ENCODE results near the gene ZDHHC8. TPM values are rescaled to one million over a fixed set of nuclear protein-coding genes. Genes with fewer than 3 reads are reported as not detected.

ZDHHC8 gene
- total and polyA plus RNA-seq, 9 donors = 5.1 to 77.4 (median 58.9) TPM

DNA sequence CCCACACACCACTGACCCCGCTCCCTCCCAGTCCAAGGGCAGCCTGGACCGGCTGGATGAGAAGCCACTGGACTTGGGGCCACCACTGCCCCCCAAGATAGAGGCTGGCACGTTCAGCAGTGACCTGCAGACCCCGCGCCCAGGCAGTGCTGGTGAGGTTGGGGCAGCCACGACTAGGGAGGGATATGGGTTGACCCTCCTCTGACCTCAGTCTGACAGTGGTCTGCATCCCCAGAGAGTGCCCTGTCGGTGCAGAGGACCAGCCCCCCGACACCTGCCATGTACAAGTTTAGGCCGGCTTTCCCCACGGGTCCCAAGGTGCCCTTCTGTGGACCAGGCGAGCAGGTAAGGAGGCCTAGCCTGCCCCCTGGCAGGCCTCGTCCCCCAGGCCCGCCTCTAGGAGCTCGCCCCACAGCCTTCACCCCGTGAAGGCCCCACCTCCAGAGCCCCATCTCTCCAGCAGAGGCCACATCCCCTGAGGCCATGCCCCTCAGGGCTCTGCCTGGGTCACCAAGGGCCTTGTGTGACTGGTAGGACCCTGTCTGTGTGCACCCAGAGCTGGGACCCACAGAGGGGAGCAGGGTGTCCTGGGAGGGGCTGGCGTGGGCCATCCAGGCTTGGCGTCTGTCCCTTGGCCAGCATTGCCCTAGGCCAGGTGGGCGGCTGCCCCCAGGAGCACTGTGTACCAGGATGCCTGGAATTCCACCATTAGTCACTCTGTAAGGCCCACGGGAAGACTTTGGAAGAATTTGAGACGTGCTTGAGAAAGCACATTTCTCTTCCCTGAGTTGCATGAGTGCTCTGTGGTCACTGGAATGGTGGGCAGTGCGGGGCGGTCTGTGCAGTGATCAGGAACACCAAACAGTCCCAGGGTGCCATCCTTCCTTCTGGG, 9.8 kb downstream of the ZDHHC8 start:
- peaks cover 8% of the 10 kb centered on the region for H3K4me1 ChIP-seq (ENCODE audit: insufficient read depth)
- H3K9me3 ChIP-seq = no peaks in the 10 kb centered on the region
- TF ChIP-seq, protein P1, sequence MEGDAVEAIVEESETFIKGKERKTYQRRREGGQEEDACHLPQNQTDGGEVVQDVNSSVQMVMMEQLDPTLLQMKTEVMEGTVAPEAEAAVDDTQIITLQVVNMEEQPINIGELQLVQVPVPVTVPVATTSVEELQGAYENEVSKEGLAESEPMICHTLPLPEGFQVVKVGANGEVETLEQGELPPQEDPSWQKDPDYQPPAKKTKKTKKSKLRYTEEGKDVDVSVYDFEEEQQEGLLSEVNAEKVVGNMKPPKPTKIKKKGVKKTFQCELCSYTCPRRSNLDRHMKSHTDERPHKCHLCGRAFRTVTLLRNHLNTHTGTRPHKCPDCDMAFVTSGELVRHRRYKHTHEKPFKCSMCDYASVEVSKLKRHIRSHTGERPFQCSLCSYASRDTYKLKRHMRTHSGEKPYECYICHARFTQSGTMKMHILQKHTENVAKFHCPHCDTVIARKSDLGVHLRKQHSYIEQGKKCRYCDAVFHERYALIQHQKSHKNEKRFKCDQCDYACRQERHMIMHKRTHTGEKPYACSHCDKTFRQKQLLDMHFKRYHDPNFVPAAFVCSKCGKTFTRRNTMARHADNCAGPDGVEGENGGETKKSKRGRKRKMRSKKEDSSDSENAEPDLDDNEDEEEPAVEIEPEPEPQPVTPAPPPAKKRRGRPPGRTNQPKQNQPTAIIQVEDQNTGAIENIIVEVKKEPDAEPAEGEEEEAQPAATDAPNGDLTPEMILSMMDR (IDR thresholded peaks at IDR 0.05) = no peak
- TF ChIP-seq POLR2A (IDR thresholded peaks at IDR 0.05) (no peak), EP300 (IDR thresholded peaks at IDR 0.05) (no peak)
- no peaks in the 10 kb centered on the region for H3K27me3 ChIP-seq
- DNase-seq = no peak
- no peaks in the 10 kb centered on the region for H3K36me3 ChIP-seq
- H3K4me3 ChIP-seq = no peak overlapping the region
- WGBS, 3 donors = 73 to 84% (median 77%) methylated on average over 22 of the region's 22 CpGs
- intact Hi-C loops (cut with DNase I) = no loop called here
- H3K27ac ChIP-seq = no peak overlapping the region

- no peaks in the 10 kb centered on the region for H3K27me3 ChIP-seq
- intact Hi-C loops (cut with DNase I) = no loop called here
- DNase-seq = no peak
- WGBS, 3 donors = 89 to 92% (median 90%) methylated on average over 62 to 65 of the region's 65 CpGs
- no peaks in the 10 kb centered on the region for H3K36me3 ChIP-seq
- TF ChIP-seq EP300 (IDR thresholded peaks at IDR 0.05) (no peak), POLR2A (IDR thresholded peaks at IDR 0.05) (no peak)
- TF ChIP-seq, protein P1 (IDR thresholded peaks at IDR 0.05) = no peak
- no peaks in the 10 kb centered on the region for H3K9me3 ChIP-seq
- H3K27ac ChIP-seq = no peak overlapping the region
- no peak overlapping the region for H3K4me3 ChIP-seq
- H3K4me1 ChIP-seq (ENCODE audit: insufficient read depth) = no peaks in the 10 kb centered on the region
Observed at GRCh38 chr22:20142711-20143621, 11.4 kb downstream of the ZDHHC8 start.

- Histone ChIP-seq H3K27ac (no peak overlapping the region), H3K36me3 (no peaks in the 10 kb centered on the region), H3K27me3 (no peaks in the 10 kb centered on the region), H3K4me3 (no peak overlapping the region), H3K4me1 (ENCODE audit: insufficient read depth) (no peaks in the 10 kb centered on the region), H3K9me3 (no peaks in the 10 kb centered on the region)
- TF ChIP-seq EP300 (IDR thresholded peaks at IDR 0.05) (no peak), POLR2A (IDR thresholded peaks at IDR 0.05) (no peak)
- TF ChIP-seq, protein P1 (IDR thresholded peaks at IDR 0.05) = no peak
- WGBS, 3 donors = 81 to 84% (median 83%) methylated on average over 17 to 19 of the region's 19 CpGs
- intact Hi-C loops (cut with DNase I) = no loop called here
- no peak for DNase-seq
Observed at GRCh38 chr22:20143883-20144665, 12.5 kb downstream of the ZDHHC8 start.
